ENCODE results near the gene MAP3K20. TPM values are rescaled to one million over a fixed set of nuclear protein-coding genes. Genes with fewer than 3 reads are reported as not detected.

Gene MAP3K20
- total RNA-seq, 2 experiments from 2014 or later, result 11.4 to 16.1 TPM

DNA sequence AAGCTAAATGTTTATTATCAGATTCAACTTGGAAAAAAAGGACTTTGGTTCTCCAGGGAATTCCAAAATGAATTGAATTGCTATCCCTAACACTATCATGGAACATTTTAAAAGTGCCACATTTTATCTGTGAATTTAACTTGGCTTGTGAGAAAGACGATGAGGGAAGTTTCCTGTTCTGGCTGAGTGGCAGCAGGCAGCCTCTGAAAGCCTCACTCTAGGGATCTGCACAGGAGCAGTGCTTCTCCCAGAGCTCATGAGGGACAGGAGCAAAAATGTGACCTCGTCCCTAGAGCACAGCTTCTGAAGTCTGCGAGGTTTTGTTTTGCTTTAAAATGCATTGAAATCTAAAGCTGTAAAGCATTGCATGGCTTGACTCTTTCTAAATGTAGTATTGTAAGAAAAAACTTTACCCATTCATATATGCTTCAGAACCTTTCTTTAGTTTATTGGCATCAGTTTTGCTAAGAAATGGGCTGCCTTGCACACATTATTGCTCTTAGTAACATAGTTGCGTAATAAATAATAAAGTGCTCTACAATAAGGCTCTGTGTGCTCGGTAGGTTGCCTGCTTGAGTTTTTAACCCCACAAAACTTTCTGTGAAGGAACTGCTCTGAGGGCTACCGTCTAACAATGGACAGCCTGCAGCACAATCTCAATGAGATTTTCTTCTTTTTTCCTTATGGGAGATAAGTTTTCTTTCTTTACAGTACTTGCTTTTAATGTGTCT, 142.8 kb downstream of the MAP3K20 start:
- Mint-ChIP-seq H3K4me1 (peaks cover 9% of the 10 kb centered on the region), H3K27me3 (peaks cover 14% of the 10 kb centered on the region), H3K27ac (no peak overlapping the region), H3K4me3 (no peak overlapping the region), H3K9me3 (ENCODE audit: low read depth) (no peaks in the 10 kb centered on the region), H3K36me3 (peaks cover 2% of the 10 kb centered on the region)
- CTCF ChIA-PET, result interaction anchor here (0.7 to 4.6 kb wide), 5 partner anchors 8 to 1123 kb away, joined by 3 to 27 read pairs (median 5); no protein-coding TSS in a partner anchor
- ATAC-seq, result no peak
- no peak for DNase-seq

DNA sequence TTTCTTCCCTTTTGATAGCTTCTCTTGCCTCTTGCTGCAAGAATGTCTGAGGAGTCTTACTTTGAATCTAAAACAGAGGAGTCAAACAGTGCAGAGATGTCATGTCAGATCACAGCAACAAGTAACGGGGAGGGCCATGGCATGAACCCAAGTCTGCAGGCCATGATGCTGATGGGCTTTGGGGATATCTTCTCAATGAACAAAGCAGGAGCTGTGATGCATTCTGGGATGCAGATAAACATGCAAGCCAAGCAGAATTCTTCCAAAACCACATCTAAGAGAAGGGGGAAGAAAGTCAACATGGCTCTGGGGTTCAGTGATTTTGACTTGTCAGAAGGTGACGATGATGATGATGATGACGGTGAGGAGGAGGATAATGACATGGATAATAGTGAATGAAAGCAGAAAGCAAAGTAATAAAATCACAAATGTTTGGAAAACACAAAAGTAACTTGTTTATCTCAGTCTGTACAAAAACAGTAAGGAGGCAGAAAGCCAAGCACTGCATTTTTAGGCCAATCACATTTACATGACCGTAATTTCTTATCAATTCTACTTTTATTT, 145.6 kb downstream of the MAP3K20 start:
- H3K4me3 Mint-ChIP-seq, result no peak overlapping the region
- no peak overlapping the region for H3K27ac Mint-ChIP-seq
- ATAC-seq (no peak), DNase-seq (no peak)
- no peaks in the 10 kb centered on the region for H3K9me3 Mint-ChIP-seq (ENCODE audit: low read depth)
- peaks cover 9% of the 10 kb centered on the region for H3K4me1 Mint-ChIP-seq
- CTCF ChIA-PET, result no interaction called here
- peaks cover 21% of the 10 kb centered on the region for H3K27me3 Mint-ChIP-seq
- H3K36me3 Mint-ChIP-seq, result peaks cover 2% of the 10 kb centered on the region

GRCh38 chr2:173221937-173222594, 146.4 kb downstream of the MAP3K20 start:
- Mint-ChIP-seq H3K4me3 (no peak overlapping the region), H3K27me3 (peaks cover 17% of the 10 kb centered on the region), H3K9me3 (ENCODE audit: low read depth) (no peaks in the 10 kb centered on the region), H3K27ac (no peak overlapping the region), H3K4me1 (peaks cover 11% of the 10 kb centered on the region), H3K36me3 (peaks cover 2% of the 10 kb centered on the region)
- CTCF ChIA-PET, result no interaction called here
- no peak for DNase-seq
- ATAC-seq, result no peak

- Mint-ChIP-seq H3K4me1 (peaks cover 8% of the 10 kb centered on the region), H3K4me3 (no peak overlapping the region), H3K36me3 (peaks cover 4% of the 10 kb centered on the region), H3K27me3 (peaks cover 23% of the 10 kb centered on the region), H3K27ac (no peak overlapping the region), H3K9me3 (ENCODE audit: low read depth) (no peaks in the 10 kb centered on the region)
- ATAC-seq (no peak), DNase-seq (no peak)
- CTCF ChIA-PET, result interaction anchor here (1.4 kb wide), 1 partner anchor 12 kb away, joined by 3 read pairs; no protein-coding TSS in a partner anchor
These were observed 148.2 kb downstream of the MAP3K20 start for GRCh38 chr2:173223871-173224270.

DNA sequence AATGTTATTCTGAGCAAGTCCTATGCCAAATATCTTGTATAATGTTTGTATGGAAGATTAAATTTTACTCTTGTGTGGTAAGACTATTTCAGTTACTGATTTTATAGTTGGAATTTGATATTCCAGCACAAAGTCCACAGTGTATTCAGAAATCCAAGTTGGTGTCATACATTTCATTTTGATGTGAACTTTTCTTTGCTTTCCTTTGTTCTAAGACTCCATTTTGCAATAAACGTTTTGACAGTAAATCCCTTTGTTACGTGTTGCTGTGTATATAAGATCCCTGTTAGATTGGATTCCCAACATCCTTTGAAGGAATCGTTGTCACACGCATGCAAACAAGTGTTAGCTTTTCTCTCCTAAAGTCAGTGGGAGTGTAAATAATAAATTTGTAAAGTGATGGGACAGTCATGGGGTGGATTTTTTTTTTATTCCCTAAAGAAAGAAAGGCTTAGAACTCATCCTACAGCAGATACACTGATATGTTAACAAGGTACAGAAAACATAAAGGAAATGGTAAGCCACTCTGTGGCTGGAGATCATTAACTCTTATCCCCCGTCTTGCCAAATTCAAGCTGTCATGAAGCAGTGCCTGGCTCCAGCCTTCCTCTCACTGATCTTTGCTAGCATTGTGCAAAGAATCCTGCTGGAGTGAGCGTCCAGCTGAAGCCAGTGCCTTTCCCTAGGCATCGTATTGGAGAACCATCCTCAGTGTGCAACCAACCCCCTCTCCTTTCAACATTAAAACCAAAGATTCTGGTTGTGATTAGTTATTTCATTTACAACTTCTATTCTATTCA, 151.5 kb downstream of the MAP3K20 start:
- peaks cover 2% of the 10 kb centered on the region for H3K36me3 Mint-ChIP-seq
- H3K9me3 Mint-ChIP-seq (ENCODE audit: low read depth), result no peaks in the 10 kb centered on the region
- ATAC-seq (no peak), DNase-seq (no peak)
- no peak overlapping the region for H3K4me3 Mint-ChIP-seq
- peaks cover 27% of the 10 kb centered on the region for H3K27me3 Mint-ChIP-seq
- H3K4me1 Mint-ChIP-seq, result peaks cover 5% of the 10 kb centered on the region
- CTCF ChIA-PET, result interaction anchor here (0.9 to 1.3 kb wide), 2 partner anchors 8 to 17 kb away, joined by 4 to 6 read pairs; no protein-coding TSS in a partner anchor
- no peak overlapping the region for H3K27ac Mint-ChIP-seq

DNA sequence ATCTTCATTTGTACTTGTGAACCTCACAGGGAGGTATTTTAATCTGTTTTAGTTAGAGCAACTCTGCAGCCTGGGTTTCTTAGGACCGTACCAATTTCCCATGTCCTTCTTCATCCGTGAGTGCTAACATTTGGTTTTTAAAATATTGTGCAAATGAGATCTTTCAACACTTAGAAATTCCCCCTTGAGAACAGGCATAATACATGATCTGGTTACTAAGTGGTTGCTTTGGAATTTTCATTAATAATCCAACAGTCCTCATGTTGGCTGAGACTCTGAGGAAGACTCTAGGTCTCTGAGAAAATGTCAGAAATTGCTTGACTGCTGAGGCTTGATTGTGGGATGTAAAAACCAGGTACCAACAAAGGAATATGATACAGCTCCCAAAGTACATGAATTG, 153.4 kb downstream of the MAP3K20 start:
- Mint-ChIP-seq H3K27ac (no peak overlapping the region), H3K27me3 (peaks cover 16% of the 10 kb centered on the region)

DNA sequence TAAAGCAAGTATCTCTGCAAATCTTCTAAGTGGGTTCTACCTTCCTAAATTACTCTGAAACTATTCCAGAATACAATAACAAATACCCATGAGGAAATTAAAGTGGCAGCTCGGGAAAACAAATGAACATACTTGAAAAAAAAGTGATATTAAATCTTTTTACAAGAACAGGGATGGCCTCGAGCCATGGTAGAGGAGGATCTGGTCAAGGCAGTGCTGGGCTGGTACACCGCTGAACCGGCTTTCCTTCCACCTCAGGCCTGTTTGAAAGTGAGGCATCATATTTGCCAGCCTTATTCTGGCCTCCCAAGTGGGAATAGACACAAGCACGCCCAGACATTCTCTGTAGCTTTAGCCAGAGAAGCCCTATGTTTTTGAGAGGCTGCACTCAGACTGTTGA, 154.5 kb downstream of the MAP3K20 start:
- H3K4me1 Mint-ChIP-seq, result peaks cover 17% of the 10 kb centered on the region
- H3K36me3 Mint-ChIP-seq, result peaks cover 10% of the 10 kb centered on the region
- DNase-seq, result no peak
- no peaks in the 10 kb centered on the region for H3K9me3 Mint-ChIP-seq (ENCODE audit: low read depth)
- peaks cover 20% of the 10 kb centered on the region for H3K27me3 Mint-ChIP-seq
- CTCF ChIA-PET, result no interaction called here
- H3K27ac Mint-ChIP-seq, result no peak overlapping the region
- no peak for ATAC-seq
- H3K4me3 Mint-ChIP-seq, result no peak overlapping the region

More for the DNA sequence above, 153.4 kb downstream of the MAP3K20 start:
- DNase-seq, result no peak
- Mint-ChIP-seq H3K9me3 (ENCODE audit: low read depth) (no peaks in the 10 kb centered on the region), H3K4me1 (peaks cover 17% of the 10 kb centered on the region), H3K36me3 (peaks cover 10% of the 10 kb centered on the region), H3K4me3 (no peak overlapping the region)
- no peak for ATAC-seq
- CTCF ChIA-PET, result interaction anchor here (0.7 kb wide), 1 partner anchor 599 kb away, joined by 3 read pairs; no protein-coding TSS in a partner anchor

- CTCF ChIA-PET, result no interaction called here
- ATAC-seq (no peak), DNase-seq (no peak)
These were observed 155.4 kb downstream of the MAP3K20 start for GRCh38 chr2:173231042-173231441.

GRCh38 chr2:173231465-173231864, 155.8 kb downstream of the MAP3K20 start:
- Mint-ChIP-seq H3K4me1 (peaks cover 17% of the 10 kb centered on the region), H3K9me3 (ENCODE audit: low read depth) (no peaks in the 10 kb centered on the region), H3K4me3 (no peak overlapping the region), H3K27ac (no peak overlapping the region), H3K27me3 (peaks cover 26% of the 10 kb centered on the region), H3K36me3 (peaks cover 10% of the 10 kb centered on the region)
- ATAC-seq (no peak), DNase-seq (no peak)
- CTCF ChIA-PET, result no interaction called here

More at GRCh38 chr2:173231042-173231441, 155.4 kb downstream of the MAP3K20 start:
- Mint-ChIP-seq H3K36me3 (peaks cover 10% of the 10 kb centered on the region), H3K4me3 (no peak overlapping the region), H3K27me3 (peaks cover 26% of the 10 kb centered on the region), H3K27ac (no peak overlapping the region), H3K9me3 (ENCODE audit: low read depth) (no peaks in the 10 kb centered on the region), H3K4me1 (peaks cover 17% of the 10 kb centered on the region)

GRCh38 chr2:173232956-173233744, 157.5 kb downstream of the MAP3K20 start:
- Mint-ChIP-seq H3K4me3 (no peak overlapping the region), H3K36me3 (peaks cover 12% of the 10 kb centered on the region), H3K27me3 (peaks cover 27% of the 10 kb centered on the region), H3K4me1 (peaks cover 11% of the 10 kb centered on the region), H3K27ac (peak overlapping the region; percentile 67), H3K9me3 (ENCODE audit: low read depth) (no peaks in the 10 kb centered on the region)
- ATAC-seq (peak; percentile 39), DNase-seq (peak; percentile 40)
- CTCF ChIA-PET, result no interaction called here

GRCh38 chr2:173235947-173236803, 160.5 kb downstream of the MAP3K20 start:
- peaks cover 26% of the 10 kb centered on the region for H3K27me3 Mint-ChIP-seq
- no peak overlapping the region for H3K27ac Mint-ChIP-seq
- no peak overlapping the region for H3K4me3 Mint-ChIP-seq
- peaks cover 33% of the 10 kb centered on the region for H3K4me1 Mint-ChIP-seq
- ATAC-seq (no peak), DNase-seq (no peak)
- H3K36me3 Mint-ChIP-seq, result peaks cover 15% of the 10 kb centered on the region
- CTCF ChIA-PET, result no interaction called here
- H3K9me3 Mint-ChIP-seq (ENCODE audit: low read depth), result no peaks in the 10 kb centered on the region

GRCh38 chr2:173238385-173238784, 162.7 kb downstream of the MAP3K20 start:
- DNase-seq (no peak), ATAC-seq (no peak)
- Mint-ChIP-seq H3K9me3 (ENCODE audit: low read depth) (no peaks in the 10 kb centered on the region), H3K4me1 (peaks cover 25% of the 10 kb centered on the region), H3K27me3 (peaks cover 37% of the 10 kb centered on the region), H3K36me3 (peaks cover 11% of the 10 kb centered on the region), H3K4me3 (no peak overlapping the region), H3K27ac (no peak overlapping the region)
- CTCF ChIA-PET, result interaction anchor here (1.6 to 2.3 kb wide), 2 partner anchors 28 to 211 kb away, joined by 6 to 7 read pairs; no protein-coding TSS in a partner anchor
